K562 (cell line): ENCODE data around the gene PPP1R15A. TPM values are rescaled to one million over a fixed set of nuclear protein-coding genes. Genes with fewer than 3 reads are reported as not detected.
A peak's percentile ranks its signal among the peaks of the same experiment; 100 is the strongest.

Source experiments
- CREB1 ChIP-seq, 2 experiments: sonication (generic) in 1 of 2; formaldehyde crosslinking in 1 of 2; IDR thresholded peaks; 2 replicates each; pipeline versions ENCODE4 v1.6.1 to v1.8.0; 2012 to 2022; ENCODE audit warnings: inconsistent platforms in 1 of 2, mild to moderate bottlenecking in 1 of 2, missing genetic modification reagents in 1 of 2, moderate library complexity in 1 of 2
- TEAD2 ChIP-seq: fragments of 450-650 bp; IDR thresholded peaks from 2 replicates; pipeline ENCODE4 v1.6.1; 2016; ENCODE audit warnings: missing genetic modification characterization, control low read depth, missing compliant biosample characterization
- polyA plus RNA-seq, 8 experiments: library from polyadenylated mRNA; depleted of rRNA in 4 of 8; stranded (reverse) in 5 of 8; unstranded in 3 of 8; fragments of >200 nt; fragmentation: Nextera tagmentation in 2 of 8; fragmentation: Illumina TruSeq in 1 of 8; extraction: Ambion mirVana in 2 of 8; extraction: Trizol in 1 of 8; gene quantifications; 2 replicates each; pipeline versions ENCODE4 v1.2.1 to v1.2.3, GENCODE V29; 2011 to 2014; ENCODE audit warnings: inconsistent platforms in 1 of 8, missing spikeins in 1 of 8
- total RNA-seq, 7 experiments: library from RNA; depleted of rRNA in 6 of 7; stranded (reverse); fragments of >200 nt in 6 of 7; fragmentation: Illumina TruSeq in 2 of 7; extraction: Trizol in 2 of 7; gene quantifications; 2 replicates each; pipeline versions ENCODE4 v1.2.1 to v1.2.3, GENCODE V29; 2011 to 2021; ENCODE audit warnings: low replicate concordance in 1 of 7
- TF ChIP-seq, protein P1 (sequence below): fragments of 450-650 bp; IDR thresholded peaks from 2 replicates; pipeline ENCODE4 v1.6.1; 2016; ENCODE audit warnings: low read depth
- TF ChIP-seq, protein P2 (sequence below): fragments of 250-450 bp; sonication (Bioruptor Pico); IDR thresholded peaks from 2 replicates; pipeline ENCODE4 v1.4.0; 2020
- TF ChIP-seq, protein P3 (sequence below), 2 experiments: fragments of 450-650 bp in 1 of 2; sonication (generic) in 1 of 2; formaldehyde crosslinking in 1 of 2; IDR thresholded peaks; 2 replicates each; pipeline versions ENCODE4 v1.7.1 to v1.9.0; 2016 to 2022; ENCODE audit warnings: inconsistent platforms in 1 of 2, mild to moderate bottlenecking in 1 of 2, missing genetic modification reagents in 1 of 2

Gene PPP1R15A
- total and polyA plus RNA-seq, 9 of the 15 experiments (the other 6 are each of a cell fraction or from before 2014, with no cell fraction given), result 0.42 to 73.7 (median 44.0) TPM

DNA sequence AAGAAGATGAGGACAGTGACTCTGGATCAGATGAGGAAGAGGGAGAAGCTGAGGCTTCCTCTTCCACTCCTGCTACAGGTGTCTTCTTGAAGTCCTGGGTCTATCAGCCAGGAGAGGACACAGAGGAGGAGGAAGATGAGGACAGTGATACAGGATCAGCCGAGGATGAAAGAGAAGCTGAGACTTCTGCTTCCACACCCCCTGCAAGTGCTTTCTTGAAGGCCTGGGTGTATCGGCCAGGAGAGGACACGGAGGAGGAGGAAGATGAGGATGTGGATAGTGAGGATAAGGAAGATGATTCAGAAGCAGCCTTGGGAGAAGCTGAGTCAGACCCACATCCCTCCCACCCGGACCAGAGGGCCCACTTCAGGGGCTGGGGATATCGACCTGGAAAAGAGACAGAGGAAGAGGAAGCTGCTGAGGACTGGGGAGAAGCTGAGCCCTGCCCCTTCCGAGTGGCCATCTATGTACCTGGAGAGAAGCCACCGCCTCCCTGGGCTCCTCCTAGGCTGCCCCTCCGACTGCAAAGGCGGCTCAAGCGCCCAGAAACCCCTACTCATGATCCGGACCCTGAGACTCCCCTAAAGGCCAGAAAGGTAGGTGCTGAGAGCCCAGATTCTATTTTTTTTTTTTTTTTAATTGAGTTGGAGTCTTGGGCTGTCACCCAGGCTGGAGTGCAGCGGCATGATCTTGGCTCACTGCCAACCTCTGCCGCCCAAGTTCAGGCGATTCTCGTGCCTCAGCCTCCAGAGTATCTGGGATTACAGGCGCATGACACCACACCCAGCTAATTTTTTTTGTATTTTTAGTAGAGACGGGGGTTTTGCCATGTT is 2.3 kb downstream of the PPP1R15A start (continued):
- TF ChIP-seq, protein P1, sequence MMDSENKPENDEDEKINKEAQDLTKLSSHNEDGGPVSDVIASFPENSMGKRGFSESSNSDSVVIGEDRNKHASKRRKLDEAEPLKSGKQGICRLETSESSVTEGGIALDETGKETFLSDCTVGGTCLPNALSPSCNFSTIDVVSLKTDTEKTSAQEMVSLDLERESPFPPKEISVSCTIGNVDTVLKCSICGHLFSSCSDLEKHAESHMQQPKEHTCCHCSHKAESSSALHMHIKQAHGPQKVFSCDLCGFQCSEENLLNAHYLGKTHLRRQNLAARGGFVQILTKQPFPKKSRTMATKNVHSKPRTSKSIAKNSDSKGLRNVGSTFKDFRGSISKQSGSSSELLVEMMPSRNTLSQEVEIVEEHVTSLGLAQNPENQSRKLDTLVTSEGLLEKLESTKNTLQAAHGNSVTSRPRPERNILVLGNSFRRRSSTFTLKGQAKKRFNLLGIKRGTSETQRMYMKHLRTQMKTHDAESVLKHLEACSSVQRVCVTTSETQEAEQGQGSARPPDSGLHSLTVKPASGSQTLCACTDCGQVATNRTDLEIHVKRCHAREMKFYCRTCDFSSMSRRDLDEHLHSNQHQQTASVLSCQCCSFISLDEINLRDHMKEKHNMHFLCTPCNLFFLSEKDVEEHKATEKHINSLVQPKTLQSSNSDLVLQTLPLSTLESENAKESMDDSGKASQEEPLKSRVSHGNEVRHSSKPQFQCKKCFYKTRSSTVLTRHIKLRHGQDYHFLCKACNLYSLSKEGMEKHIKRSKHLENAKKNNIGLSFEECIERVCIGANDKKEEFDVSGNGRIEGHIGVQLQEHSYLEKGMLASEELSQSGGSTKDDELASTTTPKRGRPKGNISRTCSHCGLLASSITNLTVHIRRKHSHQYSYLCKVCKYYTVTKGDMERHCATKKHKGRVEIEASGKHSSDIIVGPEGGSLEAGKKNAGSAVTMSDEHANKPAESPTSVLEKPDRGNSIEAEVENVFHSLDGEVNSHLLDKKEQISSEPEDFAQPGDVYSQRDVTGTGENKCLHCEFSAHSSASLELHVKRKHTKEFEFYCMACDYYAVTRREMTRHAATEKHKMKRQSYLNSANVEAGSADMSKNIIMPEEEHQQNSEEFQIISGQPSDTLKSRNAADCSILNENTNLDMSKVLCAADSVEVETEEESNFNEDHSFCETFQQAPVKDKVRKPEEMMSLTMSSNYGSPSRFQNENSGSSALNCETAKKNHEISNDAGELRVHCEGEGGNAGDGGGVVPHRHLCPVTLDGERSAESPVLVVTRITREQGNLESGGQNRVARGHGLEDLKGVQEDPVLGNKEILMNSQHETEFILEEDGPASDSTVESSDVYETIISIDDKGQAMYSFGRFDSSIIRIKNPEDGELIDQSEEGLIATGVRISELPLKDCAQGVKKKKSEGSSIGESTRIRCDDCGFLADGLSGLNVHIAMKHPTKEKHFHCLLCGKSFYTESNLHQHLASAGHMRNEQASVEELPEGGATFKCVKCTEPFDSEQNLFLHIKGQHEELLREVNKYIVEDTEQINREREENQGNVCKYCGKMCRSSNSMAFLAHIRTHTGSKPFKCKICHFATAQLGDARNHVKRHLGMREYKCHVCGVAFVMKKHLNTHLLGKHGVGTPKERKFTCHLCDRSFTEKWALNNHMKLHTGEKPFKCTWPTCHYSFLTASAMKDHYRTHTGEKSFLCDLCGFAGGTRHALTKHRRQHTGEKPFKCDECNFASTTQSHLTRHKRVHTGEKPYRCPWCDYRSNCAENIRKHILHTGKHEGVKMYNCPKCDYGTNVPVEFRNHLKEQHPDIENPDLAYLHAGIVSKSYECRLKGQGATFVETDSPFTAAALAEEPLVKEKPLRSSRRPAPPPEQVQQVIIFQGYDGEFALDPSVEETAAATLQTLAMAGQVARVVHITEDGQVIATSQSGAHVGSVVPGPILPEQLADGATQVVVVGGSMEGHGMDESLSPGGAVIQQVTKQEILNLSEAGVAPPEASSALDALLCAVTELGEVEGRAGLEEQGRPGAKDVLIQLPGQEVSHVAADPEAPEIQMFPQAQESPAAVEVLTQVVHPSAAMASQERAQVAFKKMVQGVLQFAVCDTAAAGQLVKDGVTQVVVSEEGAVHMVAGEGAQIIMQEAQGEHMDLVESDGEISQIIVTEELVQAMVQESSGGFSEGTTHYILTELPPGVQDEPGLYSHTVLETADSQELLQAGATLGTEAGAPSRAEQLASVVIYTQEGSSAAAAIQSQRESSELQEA, result no peak
- TF ChIP-seq, protein P2, sequence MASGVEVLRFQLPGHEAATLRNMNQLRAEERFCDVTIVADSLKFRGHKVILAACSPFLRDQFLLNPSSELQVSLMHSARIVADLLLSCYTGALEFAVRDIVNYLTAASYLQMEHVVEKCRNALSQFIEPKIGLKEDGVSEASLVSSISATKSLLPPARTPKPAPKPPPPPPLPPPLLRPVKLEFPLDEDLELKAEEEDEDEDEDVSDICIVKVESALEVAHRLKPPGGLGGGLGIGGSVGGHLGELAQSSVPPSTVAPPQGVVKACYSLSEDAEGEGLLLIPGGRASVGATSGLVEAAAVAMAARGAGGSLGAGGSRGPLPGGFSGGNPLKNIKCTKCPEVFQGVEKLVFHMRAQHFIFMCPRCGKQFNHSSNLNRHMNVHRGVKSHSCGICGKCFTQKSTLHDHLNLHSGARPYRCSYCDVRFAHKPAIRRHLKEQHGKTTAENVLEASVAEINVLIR (CRISPR knock-in tag), result no peak
- TF ChIP-seq TEAD2 (no peak), CREB1 (IDR thresholded peaks at IDR 0.05) (no peak), CREB1 (CRISPR knock-in tag; IDR thresholded peaks at IDR 0.05) (0 out of 2 replicates have a peak, but pooled peaks have one; percentile 5)
- TF ChIP-seq, protein P3, sequence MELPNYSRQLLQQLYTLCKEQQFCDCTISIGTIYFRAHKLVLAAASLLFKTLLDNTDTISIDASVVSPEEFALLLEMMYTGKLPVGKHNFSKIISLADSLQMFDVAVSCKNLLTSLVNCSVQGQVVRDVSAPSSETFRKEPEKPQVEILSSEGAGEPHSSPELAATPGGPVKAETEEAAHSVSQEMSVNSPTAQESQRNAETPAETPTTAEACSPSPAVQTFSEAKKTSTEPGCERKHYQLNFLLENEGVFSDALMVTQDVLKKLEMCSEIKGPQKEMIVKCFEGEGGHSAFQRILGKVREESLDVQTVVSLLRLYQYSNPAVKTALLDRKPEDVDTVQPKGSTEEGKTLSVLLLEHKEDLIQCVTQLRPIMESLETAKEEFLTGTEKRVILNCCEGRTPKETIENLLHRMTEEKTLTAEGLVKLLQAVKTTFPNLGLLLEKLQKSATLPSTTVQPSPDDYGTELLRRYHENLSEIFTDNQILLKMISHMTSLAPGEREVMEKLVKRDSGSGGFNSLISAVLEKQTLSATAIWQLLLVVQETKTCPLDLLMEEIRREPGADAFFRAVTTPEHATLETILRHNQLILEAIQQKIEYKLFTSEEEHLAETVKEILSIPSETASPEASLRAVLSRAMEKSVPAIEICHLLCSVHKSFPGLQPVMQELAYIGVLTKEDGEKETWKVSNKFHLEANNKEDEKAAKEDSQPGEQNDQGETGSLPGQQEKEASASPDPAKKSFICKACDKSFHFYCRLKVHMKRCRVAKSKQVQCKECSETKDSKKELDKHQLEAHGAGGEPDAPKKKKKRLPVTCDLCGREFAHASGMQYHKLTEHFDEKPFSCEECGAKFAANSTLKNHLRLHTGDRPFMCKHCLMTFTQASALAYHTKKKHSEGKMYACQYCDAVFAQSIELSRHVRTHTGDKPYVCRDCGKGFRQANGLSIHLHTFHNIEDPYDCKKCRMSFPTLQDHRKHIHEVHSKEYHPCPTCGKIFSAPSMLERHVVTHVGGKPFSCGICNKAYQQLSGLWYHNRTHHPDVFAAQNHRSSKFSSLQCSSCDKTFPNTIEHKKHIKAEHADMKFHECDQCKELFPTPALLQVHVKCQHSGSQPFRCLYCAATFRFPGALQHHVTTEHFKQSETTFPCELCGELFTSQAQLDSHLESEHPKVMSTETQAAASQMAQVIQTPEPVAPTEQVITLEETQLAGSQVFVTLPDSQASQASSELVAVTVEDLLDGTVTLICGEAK (IDR thresholded peaks at IDR 0.05), result no peak
- TF ChIP-seq, protein P3 (CRISPR knock-in tag; IDR thresholded peaks at IDR 0.05), result no peak
